HepG2 (cell line): ENCODE measurements around the gene HYAL1. TPM values are rescaled to one million over a fixed set of nuclear protein-coding genes. Genes with fewer than 3 reads are reported as not detected.
A peak's percentile ranks its signal among the peaks of the same experiment; 100 is the strongest.

Source experiments
- ATAC-seq: fragments of 200-7000 bp; cut with Tn5 transposase; 3 replicates; pipeline ENCODE4 v1.9.1; 2020; ENCODE audit warnings: mild to moderate bottlenecking, moderate library complexity
- BruUV-seq: library from RNA; stranded (reverse); fragments of 400-500 nt; replicated peaks from 2 replicates; lab custom pipeline; 2021; lab: Mats Ljungman, UMichigan
- CTCF ChIA-PET: fragments of 300-600 bp; formaldehyde crosslinking; extraction: SDS; loops from one replicate; lab custom pipeline; 2021; ENCODE audit warnings: low total read pairs, inconsistent platforms, low intra/inter-chr PET ratio; lab: Yijun Ruan, JAX
- POLR2A ChIA-PET: fragments of 350-600 bp; sonication (Branson Sonifier 250); formaldehyde crosslinking; loops from one replicate; lab custom pipeline; 2020; ENCODE audit warnings: antibody characterized with exemption, inconsistent platforms; lab: Yijun Ruan, JAX
- DNase-seq: peaks from one replicate; pipeline ENCODE4 v3.0.0-alpha.2; 2015; ENCODE audit warnings: low spot score
- FAIRE-seq: peaks from 3 replicates; lab custom pipeline; 2011; peaks lifted over from hg19 to GRCh38; lab: Jason Lieb, UNC
- H2AFZ ChIP-seq: one replicate; pipeline ENCODE4 v1.6.1; 2011; ENCODE audit warnings: low read length, inconsistent platforms
- H3K27ac ChIP-seq: fragments of 300-600 bp; 3 replicates; pipeline ENCODE4 v1.8.0; 2011; ENCODE audit warnings: mixed run types, mild to moderate bottlenecking, mixed read lengths, low read length, inconsistent platforms; ENCODE audit not compliant: insufficient read depth; ENCODE audit errors: extremely low read length
- H3K27me3 ChIP-seq, 2 experiments: fragments of 200-600 bp in 1 of 2; 2 replicates in 1 of 2; 3 replicates in 1 of 2; pipeline versions ENCODE4 v1.6.0 to v1.8.0; 2011; ENCODE audit warnings: low read length in 2 of 2, mild to moderate bottlenecking in 2 of 2, moderate library complexity in 2 of 2, inconsistent platforms in 1 of 2; ENCODE audit not compliant: insufficient read depth in 2 of 2, control insufficient read depth in 1 of 2
- H3K36me3 ChIP-seq, 2 experiments: fragments of 200-600 bp in 1 of 2; replicated peaks in 1 of 2; 2 replicates in 1 of 2; 3 replicates in 1 of 2; pipeline versions ENCODE4 v1.5.1 to v1.8.0; 2011; ENCODE audit warnings: low read length in 2 of 2, inconsistent platforms in 1 of 2; ENCODE audit not compliant: insufficient read depth in 2 of 2, control insufficient read depth in 1 of 2
- H3K4me1 ChIP-seq: 2 replicates; pipeline ENCODE4 v1.5.1; 2012; ENCODE audit warnings: low read length, inconsistent platforms; ENCODE audit not compliant: insufficient read depth
- H3K4me2 ChIP-seq: 2 replicates; pipeline ENCODE4 v1.6.0; 2011; ENCODE audit warnings: low read depth, low read length, inconsistent platforms
- H3K4me3 ChIP-seq, 3 experiments: fragments of 200-600 bp in 1 of 3; sonication (generic), shearing (Covaris generic) in 1 of 3; replicated peaks in 1 of 3; 2 replicates each; pipeline ENCODE4 v1.5.1; 2011 to 2016; ENCODE audit warnings: low read length in 3 of 3, inconsistent platforms in 2 of 3, low read depth in 2 of 3, mild to moderate bottlenecking in 2 of 3, control low read depth in 1 of 3, mixed read lengths in 1 of 3; ENCODE audit not compliant: insufficient read depth in 1 of 3
- H3K79me2 ChIP-seq: one replicate; pipeline ENCODE4 v1.6.1; 2011; ENCODE audit warnings: low read length, inconsistent platforms; ENCODE audit not compliant: insufficient read depth
- H3K9ac ChIP-seq: 2 replicates; pipeline ENCODE4 v1.6.0; 2011; ENCODE audit warnings: mild to moderate bottlenecking, low read depth, low read length, inconsistent platforms; ENCODE audit not compliant: insufficient read depth
- H3K9me3 ChIP-seq: 2 replicates; pipeline ENCODE4 v1.5.1; 2012; ENCODE audit warnings: mild to moderate bottlenecking, low read length
- H4K20me1 ChIP-seq: 2 replicates; pipeline ENCODE4 v1.6.0; 2011; ENCODE audit warnings: inconsistent platforms, mild to moderate bottlenecking, low read length, moderate library complexity; ENCODE audit not compliant: insufficient read depth
- AHR ChIP-seq: IDR thresholded peaks from 2 replicates; pipeline ENCODE4 v1.6.1; 2018; ENCODE audit warnings: missing genetic modification reagents, missing compliant biosample characterization
- CC2D1A ChIP-seq: sonication (generic); formaldehyde crosslinking; IDR thresholded peaks from 2 replicates; pipeline ENCODE4 v1.8.1; 2023; ENCODE audit warnings: mild to moderate bottlenecking, missing genetic modification reagents
- E2F1 ChIP-seq: sonication (generic); formaldehyde crosslinking; IDR thresholded peaks from 2 replicates; pipeline ENCODE4 v1.5.0; 2020; ENCODE audit warnings: missing genetic modification reagents
- KDM5B ChIP-seq: sonication (generic); formaldehyde crosslinking; IDR thresholded peaks from 2 replicates; pipeline ENCODE4 v1.4.0; 2020; ENCODE audit warnings: missing genetic modification reagents, mild to moderate bottlenecking, borderline replicate concordance
- MAZ ChIP-seq, 2 experiments: sonication (generic) in 1 of 2; formaldehyde crosslinking in 1 of 2; IDR thresholded peaks; 2 replicates each; pipeline versions ENCODE4 v1.5.0 to v1.6.1; 2012 to 2020; ENCODE audit warnings: low read depth in 2 of 2, mild to moderate bottlenecking in 2 of 2, borderline replicate concordance in 1 of 2, improper control_type of control experiment in 1 of 2, low read length in 1 of 2, missing genetic modification reagents in 1 of 2, moderate library complexity in 1 of 2
- NR2F6 ChIP-seq, 2 experiments: IDR thresholded peaks; 2 replicates each; pipeline ENCODE4 v1.6.1; 2016; ENCODE audit warnings: antibody characterized with exemption in 1 of 2, mild to moderate bottlenecking in 1 of 2
- PAWR ChIP-seq: sonication (generic); formaldehyde crosslinking; IDR thresholded peaks from 2 replicates; pipeline ENCODE4 v1.4.0; 2020; ENCODE audit warnings: missing genetic modification reagents, mild to moderate bottlenecking, borderline replicate concordance
- RELA ChIP-seq: sonication (generic); formaldehyde crosslinking; IDR thresholded peaks from 2 replicates; pipeline ENCODE4 v1.4.0; 2020; ENCODE audit warnings: missing genetic modification reagents
- REXO4 ChIP-seq: sonication (generic); formaldehyde crosslinking; IDR thresholded peaks from 2 replicates; pipeline ENCODE4 v1.8.0; 2022; ENCODE audit warnings: missing genetic modification reagents, mild to moderate bottlenecking, borderline replicate concordance
- XBP1 ChIP-seq: sonication (generic); formaldehyde crosslinking; IDR thresholded peaks from 2 replicates; pipeline ENCODE4 v1.5.0; 2020; ENCODE audit warnings: missing genetic modification reagents
- ZC3H13 ChIP-seq: sonication (generic); formaldehyde crosslinking; IDR thresholded peaks from 2 replicates; pipeline ENCODE4 v1.8.1; 2023; ENCODE audit warnings: mild to moderate bottlenecking, missing genetic modification reagents, moderate library complexity
- ZFYVE20 ChIP-seq: sonication (generic); formaldehyde crosslinking; IDR thresholded peaks from 2 replicates; pipeline ENCODE4 v1.8.0; 2023; ENCODE audit warnings: low read depth, mild to moderate bottlenecking, moderate library complexity, missing genetic modification reagents, borderline replicate concordance
- ZNF101 ChIP-seq: sonication (generic); formaldehyde crosslinking; IDR thresholded peaks from 2 replicates; pipeline ENCODE4 v1.4.0; 2020; ENCODE audit warnings: mild to moderate bottlenecking, low read depth, missing genetic modification reagents, borderline replicate concordance
- ZNF292 ChIP-seq: sonication (generic); formaldehyde crosslinking; IDR thresholded peaks from 2 replicates; pipeline ENCODE4 v1.8.1; 2022; ENCODE audit warnings: mild to moderate bottlenecking, low read depth, missing genetic modification reagents, borderline replicate concordance
- ZNF350 ChIP-seq: sonication (generic); formaldehyde crosslinking; IDR thresholded peaks from 2 replicates; pipeline ENCODE4 v1.4.0; 2020; ENCODE audit warnings: mild to moderate bottlenecking, low read depth, missing genetic modification reagents, borderline replicate concordance
- ZNF530 ChIP-seq: sonication (generic); formaldehyde crosslinking; IDR thresholded peaks from 2 replicates; pipeline ENCODE4 v1.5.0; 2020; ENCODE audit warnings: low read depth, mild to moderate bottlenecking, missing genetic modification reagents
- ZNF670 ChIP-seq: sonication (generic); formaldehyde crosslinking; IDR thresholded peaks from 2 replicates; pipeline ENCODE4 v1.8.0; 2022; ENCODE audit warnings: mild to moderate bottlenecking, missing genetic modification reagents, borderline replicate concordance
- ZNF878 ChIP-seq: sonication (generic); formaldehyde crosslinking; IDR thresholded peaks from 2 replicates; pipeline ENCODE4 v1.8.1; 2023; ENCODE audit warnings: mild to moderate bottlenecking, missing genetic modification reagents, moderate library complexity
- ZZZ3 ChIP-seq: sonication (generic); formaldehyde crosslinking; IDR thresholded peaks from 2 replicates; pipeline ENCODE4 v1.4.0; 2020; ENCODE audit warnings: missing genetic modification reagents, mild to moderate bottlenecking, borderline replicate concordance
- WGBS: methylation state at CpG from one replicate; pipeline ENCODE4 v1.1.6; 2017; ENCODE audit warnings: low lambda C conversion rate; 5-methylcytosine and 5-hydroxymethylcytosine counted together
- in situ Hi-C: cut with HindIII; loops from 2 replicates; pipeline ENCODE4 v1.10.0; 2017; ENCODE audit warnings: low pct_unique_long_range_greater_than_20kb; ENCODE audit not compliant: extremely low pct_ligation_motif_present
- intact Hi-C: fragments of 100-400 bp; cut with micrococcal nuclease; formaldehyde crosslinking; loops from one replicate; pipeline ENCODE4 v1.10.0; 2022; ENCODE audit not compliant: unreplicated experiment
- polyA plus RNA-seq, 8 experiments: library from polyadenylated mRNA; depleted of rRNA in 3 of 8; stranded (reverse) in 7 of 8; unstranded in 1 of 8; fragments of >200 nt; fragmentation: Illumina TruSeq in 4 of 8; extraction: Trizol in 4 of 8; gene quantifications; 2 replicates each; pipeline versions ENCODE4 v1.2.1 to v1.2.3, GENCODE V29; 2011 to 2016; ENCODE audit warnings: low read depth in 4 of 8, missing spikeins in 1 of 8, mixed read lengths in 1 of 8; ENCODE audit not compliant: insufficient read depth in 1 of 8
- total RNA-seq, 5 experiments: library from RNA; depleted of rRNA; stranded (reverse); fragments of >200 nt; fragmentation: Illumina TruSeq; extraction: Trizol; gene quantifications; 2 replicates each; pipeline ENCODE4 v1.2.3, GENCODE V29; 2016; ENCODE audit warnings: low read depth in 1 of 5
- TF ChIP-seq, protein P1 (sequence below): sonication (generic); formaldehyde crosslinking; IDR thresholded peaks from 2 replicates; pipeline ENCODE4 v1.4.0; 2020; ENCODE audit warnings: mild to moderate bottlenecking, low read depth, missing genetic modification reagents

HYAL1 gene
- total and polyA plus RNA-seq, 2 of the 13 experiments (the other 11 are each of a cell fraction or from before 2014, with no cell fraction given), result 76.5 to 193 TPM

DNA sequence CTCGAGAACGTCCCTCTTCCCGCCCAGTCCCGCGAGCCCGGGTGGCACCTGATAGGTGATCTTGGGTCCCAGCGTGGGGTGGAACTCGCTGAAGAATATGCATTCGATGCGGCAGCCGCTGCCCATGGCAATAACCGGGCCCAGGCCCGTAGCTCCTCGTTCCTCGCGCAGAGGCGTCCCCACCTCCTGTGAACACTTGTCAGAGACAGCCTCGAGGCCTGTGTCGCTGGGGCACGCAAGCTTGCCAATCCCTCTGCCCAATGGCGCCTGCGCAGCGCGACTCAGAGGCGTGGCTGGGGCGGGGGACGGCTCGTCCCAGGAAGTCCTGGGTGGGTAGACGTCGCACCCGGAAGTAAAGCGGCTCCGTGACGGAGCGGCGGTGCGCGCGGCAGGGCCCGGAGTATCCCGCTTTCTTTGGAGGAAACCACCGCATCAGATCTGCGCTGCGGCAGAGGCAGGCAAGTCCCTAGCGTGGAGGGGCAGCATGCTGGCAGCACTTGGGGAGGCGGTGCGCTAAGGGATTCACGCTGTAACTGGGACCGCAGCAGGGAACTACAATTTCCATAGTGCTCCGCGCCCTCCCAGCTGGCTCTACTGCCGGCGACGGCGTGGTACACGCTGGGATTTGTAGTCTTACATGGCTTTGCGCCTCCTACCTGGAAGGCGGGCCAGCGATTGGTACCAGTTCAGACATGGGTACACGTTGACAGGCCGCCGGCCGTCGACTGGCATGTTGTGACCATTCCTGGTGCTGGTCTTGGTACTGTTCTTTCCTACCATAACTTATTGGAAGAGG lies 47.4 kb upstream of the HYAL1 start, which contains the start of the genes CYB561D2 and NPRL2 (continued):
- TF ChIP-seq REXO4 (CRISPR knock-in tag) (peak; percentile 95; the same call in 1 of the 2 replicates), NR2F6 (IDR thresholded peaks at IDR 0.05) (no peak), NR2F6 (CRISPR knock-in tag; IDR thresholded peaks at IDR 0.05) (peak; percentile 66), ZNF292 (CRISPR knock-in tag) (peak; percentile 77; the same call in 1 of the 2 replicates), ZFYVE20 (peak; percentile 93; the same call in 1 of the 2 replicates), RELA (CRISPR knock-in tag) (0 out of 2 replicates have a peak, but pooled peaks have one; percentile 41), KDM5B (CRISPR knock-in tag) (peak; percentile 100)
- TF ChIP-seq, all 625 proteins: peak for 416

DNA sequence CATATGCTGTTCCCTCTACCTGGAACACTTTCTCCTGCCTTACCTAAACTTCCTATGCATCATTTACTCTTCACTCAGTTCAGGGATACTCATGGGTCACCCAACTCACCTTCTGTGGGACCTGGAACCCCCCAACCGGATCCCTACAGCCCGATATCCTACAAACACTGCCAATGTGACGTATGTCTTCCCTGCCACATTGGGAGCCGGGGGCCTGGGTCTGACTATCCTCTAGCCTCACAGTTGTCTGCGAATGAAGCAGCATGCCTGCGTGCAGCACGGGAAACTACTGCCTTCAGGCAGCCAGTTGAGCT lies 46.8 kb upstream of the HYAL1 start:
- no TSS peak for BruUV-seq
- CTCF ChIA-PET, result no interaction called here
- TF ChIP-seq ZC3H13 (CRISPR knock-in tag) (no peak), E2F1 (no peak), ZNF101 (0 out of 2 replicates have a peak, but pooled peaks have one; percentile 74), ZNF878 (CRISPR knock-in tag) (no peak), ZZZ3 (CRISPR knock-in tag) (0 out of 2 replicates have a peak, but pooled peaks have one; percentile 3), MAZ (IDR thresholded peaks at IDR 0.05; ENCODE audit: borderline replicate concordance, low read depth, low read length) (no peak), MAZ (CRISPR knock-in tag; IDR thresholded peaks at IDR 0.05; ENCODE audit: low read depth) (no peak), ZNF350 (CRISPR knock-in tag) (no peak), XBP1 (no peak), PAWR (CRISPR knock-in tag) (no peak), ZNF530 (no peak), AHR (CRISPR knock-in tag) (no peak), ZNF670 (CRISPR knock-in tag) (no peak), CC2D1A (CRISPR knock-in tag) (no peak)
- TF ChIP-seq, protein P1, sequence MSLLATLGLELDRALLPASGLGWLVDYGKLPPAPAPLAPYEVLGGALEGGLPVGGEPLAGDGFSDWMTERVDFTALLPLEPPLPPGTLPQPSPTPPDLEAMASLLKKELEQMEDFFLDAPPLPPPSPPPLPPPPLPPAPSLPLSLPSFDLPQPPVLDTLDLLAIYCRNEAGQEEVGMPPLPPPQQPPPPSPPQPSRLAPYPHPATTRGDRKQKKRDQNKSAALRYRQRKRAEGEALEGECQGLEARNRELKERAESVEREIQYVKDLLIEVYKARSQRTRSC (CRISPR knock-in tag), result no peak

More for the DNA sequence above, 46.8 kb upstream of the HYAL1 start:
- Histone ChIP-seq H3K4me2 (peak overlapping the region; percentile 99), H3K79me2 (peaks cover 12% of the 10 kb centered on the region), H2AFZ (no peak overlapping the region), H3K9ac (peak overlapping the region; percentile 76), H3K27me3 (no peaks in the 10 kb centered on the region), H3K4me3 (peak overlapping the region; percentile 68 to 85 (median 77)), H3K36me3 (peaks cover 8 to 35% of the 10 kb centered on the region in 2 experiments; a peak in 4 of 5 replicates), H3K9me3 (no peaks in the 10 kb centered on the region), H4K20me1 (0 out of 2 replicates have a peak, but pooled peaks cover 3% of the 10 kb centered on the region), H3K27ac (peak overlapping the region; percentile 65), H3K4me1 (peaks cover 58% of the 10 kb centered on the region)
- intact Hi-C loops, result no loop called here
- ATAC-seq, result no peak
- in situ Hi-C loops, result no loop called here
- 17% methylated on average over 7 of the region's 7 CpGs for WGBS
- POLR2A ChIA-PET, result interaction anchor here (0.8 to 2.7 kb wide), 13 partner anchors 9 to 269 kb away, joined by 3 to 60 read pairs (median 5); partner anchors contain the start of genes GNAI2, HEMK1, HYAL1 and HYAL3
- DNase-seq, result no peak
- no peak for FAIRE-seq
